ENCODE results near the gene DNAH17. TPM values are rescaled to one million over a fixed set of nuclear protein-coding genes. Genes with fewer than 3 reads are reported as not detected.

The DNAH17 gene
- total RNA-seq, 5 donors from 2014 or later (not counting 1 experiment from before 2014, with no cell fraction given), result 0.33 to 1.2 (median 1.1) TPM

DNA sequence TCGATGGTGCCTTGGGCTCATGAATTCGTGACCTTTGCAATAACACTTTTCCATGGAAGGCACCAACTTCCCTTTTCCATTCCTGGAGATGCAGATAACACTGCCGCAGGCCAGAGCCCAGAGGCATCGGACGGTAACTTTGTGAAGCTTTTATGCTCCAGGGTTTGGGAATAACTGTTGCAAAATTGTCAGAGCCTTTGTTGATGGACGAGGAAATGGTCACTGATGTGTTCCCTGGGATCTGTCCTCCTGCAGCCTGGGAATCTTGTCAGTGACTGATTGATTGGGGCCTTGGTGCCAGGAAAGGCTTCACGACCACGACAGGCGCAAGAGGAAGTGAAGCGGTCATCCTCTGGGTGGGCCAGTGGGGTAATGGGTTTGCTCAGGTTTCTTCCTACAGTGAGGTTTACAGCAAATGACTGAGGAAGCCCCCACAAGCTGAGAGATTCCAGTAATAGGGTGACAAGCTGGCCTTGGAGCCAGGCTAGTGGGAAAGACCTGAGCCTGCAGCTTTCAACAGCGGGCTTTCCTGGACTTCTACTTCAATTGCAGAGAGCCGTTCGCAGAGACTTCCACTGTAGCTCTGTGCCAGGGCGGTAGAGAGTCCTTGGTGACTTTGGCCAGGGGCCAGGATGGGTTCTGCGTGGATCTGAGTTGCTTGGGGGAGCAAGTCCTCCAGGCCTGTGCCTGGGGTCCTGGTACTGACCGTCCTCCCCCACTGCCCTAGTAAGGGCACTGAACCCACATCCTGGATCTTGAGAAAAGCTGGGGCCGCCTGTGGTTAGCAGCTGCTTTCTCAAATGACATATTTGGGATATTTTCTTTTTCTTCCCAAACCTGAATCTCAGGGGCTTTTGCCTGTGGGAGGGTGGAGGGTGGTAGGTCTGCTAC, 161.1 kb downstream of the DNAH17 start:
- Mint-ChIP-seq H3K36me3 (peaks cover 22% of the 10 kb centered on the region), H3K27ac (peak overlapping the region in 1 of 2 donors; percentile 91), H3K4me1 (peaks cover 47 to 70% (median 62%) of the 10 kb centered on the region in 3 donors), H3K9me3 (no peaks in the 10 kb centered on the region), H3K27me3 (no peaks in the 10 kb centered on the region), H3K4me3 (peak overlapping the region in 1 of 3 donors; percentile 35)
- Histone ChIP-seq H3K4me3 (ENCODE audit: control insufficient read depth in 1 of 2, extremely low read depth in 1 of 2, low read length in 1 of 2) (no peak overlapping the region), H3K4me1 (ENCODE audit: control insufficient read depth in 1 of 2, extremely low read depth in 1 of 2, insufficient read depth in 2 of 2, low read length in 2 of 2) (peaks cover 20 to 54% of the 10 kb centered on the region in 2 experiments), H3K27ac (ENCODE audit: low read length) (peak overlapping the region; percentile 23), H3K27me3 (replicated peaks in 1 of 2; ENCODE audit: control insufficient read depth in 2 of 2, extremely low read depth in 1 of 2, insufficient read depth in 2 of 2, low read length in 1 of 2) (no peaks in the 10 kb centered on the region), H3K9me3 (no peaks in the 10 kb centered on the region), H3K36me3 (ENCODE audit: control insufficient read depth in 2 of 2, extremely low read depth in 1 of 2, insufficient read depth in 1 of 2, low read length in 1 of 2) (peaks cover 22 to 50% of the 10 kb centered on the region in 2 donors)
- POLR2A ChIA-PET, result no interaction called here
- 95% methylated on average over 13 of the region's 17 CpGs for WGBS (ENCODE audit: insufficient coverage)
- no peak for ATAC-seq (replicated peaks in 1 of 4)
- no peak for DNase-seq
- CTCF ChIA-PET, result interaction anchor here in 1 of 2 donors (1.1 kb wide), 1 partner anchor 34 kb away, joined by 3 read pairs; no protein-coding TSS in a partner anchor

DNA sequence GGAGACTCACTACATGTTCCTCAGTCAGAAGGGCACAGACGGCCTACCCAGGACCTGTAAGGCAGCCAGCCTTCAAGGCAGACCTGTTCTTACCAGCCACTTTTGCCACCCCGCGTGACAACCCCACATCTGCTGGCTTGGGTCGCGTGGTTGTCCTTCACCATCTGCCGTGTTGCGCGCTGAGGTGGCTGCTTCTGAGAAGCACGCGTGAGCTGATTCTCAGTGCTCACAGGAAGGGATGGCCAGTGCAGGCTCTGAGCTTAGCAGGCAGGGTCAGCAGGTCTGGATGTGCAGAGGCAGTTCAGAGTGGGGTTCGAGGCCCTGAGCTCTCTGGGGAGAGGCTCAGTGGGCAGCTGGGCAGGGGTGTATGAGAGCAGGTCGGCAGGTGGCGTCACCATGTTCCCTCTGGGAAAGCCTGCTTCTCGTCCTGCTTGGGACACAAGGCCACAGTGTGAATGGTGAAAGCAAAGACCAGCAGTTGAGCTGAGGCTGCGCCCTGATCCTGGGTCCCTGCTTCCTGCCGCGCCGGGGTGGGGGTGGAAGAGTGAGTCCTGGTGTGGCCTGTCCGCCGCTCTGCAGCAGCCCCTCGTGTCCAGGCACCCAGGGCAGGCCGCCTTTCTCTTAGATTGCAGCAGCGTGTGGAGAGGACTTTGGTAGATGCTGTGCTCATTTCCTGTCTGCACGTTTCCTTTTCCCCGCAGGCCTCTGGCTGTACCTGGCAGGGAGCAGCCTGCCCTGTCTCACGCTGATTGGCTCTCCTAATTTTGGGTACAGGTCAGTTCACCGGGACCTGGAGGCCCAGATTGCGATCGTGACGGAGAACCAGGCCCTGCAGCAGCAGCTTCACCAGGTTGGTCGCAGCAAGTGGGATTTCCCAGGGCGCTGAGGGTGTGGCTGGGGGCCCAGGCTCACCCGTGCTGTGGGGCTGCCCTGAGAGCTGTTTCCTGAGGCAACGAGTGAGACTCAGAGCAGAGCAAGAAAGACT, 162.7 kb downstream of the DNAH17 start:
- Mint-ChIP-seq H3K4me3 (peak overlapping the region; percentile 36 to 79 (median 47)), H3K27me3 (no peaks in the 10 kb centered on the region), H3K36me3 (peaks cover 12% of the 10 kb centered on the region), H3K27ac (peak overlapping the region; percentile 86 to 91), H3K4me1 (peaks cover 52 to 71% (median 62%) of the 10 kb centered on the region in 3 donors), H3K9me3 (no peaks in the 10 kb centered on the region)
- peak; percentile 27 to 71 (median 50) for DNase-seq
- no peaks in the 10 kb centered on the region for H3K9me3 ChIP-seq
- WGBS (ENCODE audit: insufficient coverage), result 37% methylated on average over 29 of the region's 34 CpGs
- no peaks in the 10 kb centered on the region for H3K27me3 ChIP-seq (replicated peaks in 1 of 2; ENCODE audit: control insufficient read depth in 2 of 2, extremely low read depth in 1 of 2, insufficient read depth in 2 of 2, low read length in 1 of 2)
- POLR2A ChIA-PET, result interaction anchor here in 1 of 2 donors (0.6 kb wide), 1 partner anchor 208 kb away, joined by 14 read pairs; no protein-coding TSS in a partner anchor
- peak overlapping the region; percentile 78 for H3K27ac ChIP-seq (ENCODE audit: low read length)
- peaks cover 20 to 54% of the 10 kb centered on the region in 2 experiments for H3K4me1 ChIP-seq (ENCODE audit: control insufficient read depth in 1 of 2, extremely low read depth in 1 of 2, insufficient read depth in 2 of 2, low read length in 2 of 2)
- peaks cover 12 to 35% of the 10 kb centered on the region in 2 donors for H3K36me3 ChIP-seq (ENCODE audit: control insufficient read depth in 2 of 2, extremely low read depth in 1 of 2, insufficient read depth in 1 of 2, low read length in 1 of 2)
- ATAC-seq (replicated peaks in 1 of 4), result peak; percentile 76 to 86 (median 82)
- H3K4me3 ChIP-seq (ENCODE audit: control insufficient read depth in 1 of 2, extremely low read depth in 1 of 2, low read length in 1 of 2), result peak overlapping the region in 1 of 2 donors; percentile 17
- CTCF ChIA-PET, result interaction anchor here (0.6 to 0.7 kb wide), 3 partner anchors 125 to 769 kb away, joined by 3 to 5 read pairs (median 5); no protein-coding TSS in a partner anchor

- no peaks in the 10 kb centered on the region for H3K27me3 Mint-ChIP-seq
- ATAC-seq (replicated peaks in 1 of 4) (no peak), DNase-seq (peak in 12 of 35 experiments; percentile 9 to 43 (median 16))
- Histone ChIP-seq H3K27ac (ENCODE audit: low read length) (peak overlapping the region; percentile 78), H3K9me3 (no peaks in the 10 kb centered on the region), H3K27me3 (replicated peaks in 1 of 2; ENCODE audit: control insufficient read depth in 2 of 2, extremely low read depth in 1 of 2, insufficient read depth in 2 of 2, low read length in 1 of 2) (no peaks in the 10 kb centered on the region), H3K36me3 (ENCODE audit: control insufficient read depth in 2 of 2, extremely low read depth in 1 of 2, insufficient read depth in 1 of 2, low read length in 1 of 2) (peaks cover 3 to 40% of the 10 kb centered on the region in 2 donors), H3K4me3 (ENCODE audit: control insufficient read depth in 1 of 2, extremely low read depth in 1 of 2, low read length in 1 of 2) (no peak overlapping the region), H3K4me1 (ENCODE audit: control insufficient read depth in 1 of 2, extremely low read depth in 1 of 2, insufficient read depth in 2 of 2, low read length in 2 of 2) (peaks cover 20 to 67% of the 10 kb centered on the region in 2 experiments)
- H3K27ac Mint-ChIP-seq, result peak overlapping the region; percentile 86 to 91
- H3K36me3 Mint-ChIP-seq, result peaks cover 12% of the 10 kb centered on the region
- peak overlapping the region in 1 of 3 donors; percentile 79 for H3K4me3 Mint-ChIP-seq
- ChIA-PET POLR2A (interaction anchor here (0.6 to 0.7 kb wide), 4 partner anchors 20 to 1028 kb away, joined by 3 to 8 read pairs (median 6); no protein-coding TSS in a partner anchor), CTCF (interaction anchor here (0.6 to 0.7 kb wide), 6 partner anchors 9 to 869 kb away, joined by 3 to 7 read pairs (median 3); no protein-coding TSS in a partner anchor)
- WGBS (ENCODE audit: insufficient coverage), result 100% methylated on average over 2 of the region's 10 CpGs
- H3K9me3 Mint-ChIP-seq, result no peaks in the 10 kb centered on the region
- peaks cover 62 to 83% (median 78%) of the 10 kb centered on the region in 3 donors for H3K4me1 Mint-ChIP-seq
Measured at GRCh38 chr17:78412403-78412802, 164.8 kb downstream of the DNAH17 start.

DNA sequence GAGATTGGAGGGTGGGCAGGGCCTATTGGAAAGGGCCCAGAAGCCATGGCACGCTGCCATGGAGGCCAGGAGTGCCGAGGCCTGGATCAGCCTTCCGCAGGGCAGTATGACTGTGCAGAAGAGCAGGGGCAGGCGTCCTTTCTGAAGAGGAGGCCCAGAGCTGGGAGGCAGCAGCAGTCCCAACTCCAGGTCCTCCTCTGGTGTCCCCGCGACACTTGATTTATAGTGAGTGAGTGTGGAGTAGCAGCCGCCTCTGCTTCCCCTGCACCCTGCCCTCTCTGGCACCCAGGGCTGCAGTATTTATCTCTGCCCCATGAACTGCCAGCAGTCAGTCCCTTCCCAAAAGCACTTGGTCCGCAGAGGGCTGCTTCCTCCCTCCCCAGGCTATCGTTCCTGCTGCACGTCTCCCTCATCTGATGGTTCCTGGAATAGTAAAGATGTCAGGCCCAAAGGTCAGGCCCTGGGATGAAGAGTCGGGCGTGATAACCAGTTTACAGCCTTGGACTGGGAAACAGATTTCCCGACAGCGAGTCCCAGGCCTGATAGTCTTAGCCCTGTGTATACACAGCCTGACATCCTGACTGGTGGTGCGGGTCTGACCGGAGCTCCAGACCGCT, 165.8 kb downstream of the DNAH17 start:
- no peaks in the 10 kb centered on the region for H3K27me3 Mint-ChIP-seq
- Histone ChIP-seq H3K36me3 (ENCODE audit: control insufficient read depth in 2 of 2, extremely low read depth in 1 of 2, insufficient read depth in 1 of 2, low read length in 1 of 2) (peaks cover 0 to 40% of the 10 kb centered on the region in 2 donors), H3K4me1 (ENCODE audit: control insufficient read depth in 1 of 2, extremely low read depth in 1 of 2, insufficient read depth in 2 of 2, low read length in 2 of 2) (peaks cover 20 to 69% of the 10 kb centered on the region in 2 experiments), H3K27me3 (replicated peaks in 1 of 2; ENCODE audit: control insufficient read depth in 2 of 2, extremely low read depth in 1 of 2, insufficient read depth in 2 of 2, low read length in 1 of 2) (no peaks in the 10 kb centered on the region), H3K4me3 (ENCODE audit: control insufficient read depth in 1 of 2, extremely low read depth in 1 of 2, low read length in 1 of 2) (no peak overlapping the region), H3K27ac (ENCODE audit: low read length) (no peak overlapping the region), H3K9me3 (no peaks in the 10 kb centered on the region)
- H3K4me3 Mint-ChIP-seq, result no peak overlapping the region
- H3K36me3 Mint-ChIP-seq, result peaks cover 6% of the 10 kb centered on the region
- H3K27ac Mint-ChIP-seq, result peak overlapping the region; percentile 5 to 77
- DNase-seq (no peak), ATAC-seq (replicated peaks in 1 of 4) (no peak)
- 93% methylated on average over 10 of the region's 17 CpGs for WGBS (ENCODE audit: insufficient coverage)
- ChIA-PET CTCF (interaction anchor here (0.6 to 0.7 kb wide), 3 partner anchors 38 to 156 kb away, joined by 3 to 7 read pairs (median 6); no protein-coding TSS in a partner anchor), POLR2A (interaction anchor here in 1 of 2 donors (0.6 kb wide), 1 partner anchor 8 kb away, joined by 4 read pairs; no protein-coding TSS in a partner anchor)
- peaks cover 53 to 77% (median 72%) of the 10 kb centered on the region in 3 donors for H3K4me1 Mint-ChIP-seq
- no peaks in the 10 kb centered on the region for H3K9me3 Mint-ChIP-seq

- H3K27ac Mint-ChIP-seq, result peak overlapping the region; percentile 45 to 58
- ATAC-seq (replicated peaks in 1 of 4) (no peak), DNase-seq (no peak)
- H3K4me3 ChIP-seq (ENCODE audit: control insufficient read depth in 1 of 2, extremely low read depth in 1 of 2, low read length in 1 of 2), result no peak overlapping the region
- POLR2A ChIA-PET, result no interaction called here
- H3K27ac ChIP-seq (ENCODE audit: low read length), result no peak overlapping the region
- H3K4me1 Mint-ChIP-seq, result peaks cover 49 to 61% (median 57%) of the 10 kb centered on the region in 3 donors
- H3K36me3 Mint-ChIP-seq, result peaks cover 18% of the 10 kb centered on the region
- H3K4me3 Mint-ChIP-seq, result no peak overlapping the region
- 58% methylated on average over 3 of the region's 12 CpGs for WGBS (ENCODE audit: insufficient coverage)
- H3K27me3 Mint-ChIP-seq, result no peaks in the 10 kb centered on the region
- H3K4me1 ChIP-seq (ENCODE audit: control insufficient read depth in 1 of 2, extremely low read depth in 1 of 2, insufficient read depth in 2 of 2, low read length in 2 of 2), result peaks cover 9 to 49% of the 10 kb centered on the region in 2 experiments
- CTCF ChIA-PET, result no interaction called here
- H3K36me3 ChIP-seq (ENCODE audit: control insufficient read depth in 2 of 2, extremely low read depth in 1 of 2, insufficient read depth in 1 of 2, low read length in 1 of 2), result peaks cover 0 to 44% of the 10 kb centered on the region in 2 donors
- no peaks in the 10 kb centered on the region for H3K27me3 ChIP-seq (replicated peaks in 1 of 2; ENCODE audit: control insufficient read depth in 2 of 2, extremely low read depth in 1 of 2, insufficient read depth in 2 of 2, low read length in 1 of 2)
- no peaks in the 10 kb centered on the region for H3K9me3 ChIP-seq
- no peaks in the 10 kb centered on the region for H3K9me3 Mint-ChIP-seq
Measured at GRCh38 chr17:78409191-78409928, 167.8 kb downstream of the DNAH17 start.

All from T-cell (primary cell).